Measurements from ENCODE around the gene ZXDA. TPM values are rescaled to one million over a fixed set of nuclear protein-coding genes. Genes with fewer than 3 reads are reported as not detected.

Gene ZXDA
- total RNA-seq, 1 experiment from 2014 or later, result not detected

GRCh38 chrX:57930051-57930450 is 19.8 kb upstream of the ZXDA start:
- H3K14ac ChIP-seq (ENCODE audit: insufficient read depth, low read length), result no peak overlapping the region
- H3T11ph ChIP-seq (ENCODE audit: low read length), result no peak overlapping the region
- H4K20me1 ChIP-seq (ENCODE audit: control insufficient read depth, insufficient read depth, insufficient read length), result no peaks in the 10 kb centered on the region
- H3K27ac ChIP-seq (ENCODE audit: insufficient read length, low read depth, low read length), result no peak overlapping the region
- no peak overlapping the region for H3K4me2 ChIP-seq (ENCODE audit: insufficient read depth, insufficient read length, low read length)
- no peak overlapping the region for H4K8ac ChIP-seq (replicated peaks; ENCODE audit: insufficient read length, low read depth, low read length)
- H3K9ac ChIP-seq (ENCODE audit: extremely low read depth, insufficient read length, low read length), result no peak overlapping the region
- no peak overlapping the region for H3K56ac ChIP-seq (ENCODE audit: insufficient read length, low read depth, low read length)
- no peak overlapping the region for H4K5ac ChIP-seq (ENCODE audit: insufficient read length, low read depth, low read length)
- no peak overlapping the region for H2AK5ac ChIP-seq (ENCODE audit: insufficient read length, low read length)
- peaks cover 94 to 99% of the 10 kb centered on the region in 2 experiments for H3K9me3 Mint-ChIP-seq
- H3K79me2 ChIP-seq (ENCODE audit: insufficient read depth, low read length), result no peaks in the 10 kb centered on the region
- no peaks in the 10 kb centered on the region for H3K27me3 ChIP-seq (ENCODE audit: insufficient read depth, low read length)
- no peak overlapping the region for H2BK20ac ChIP-seq (ENCODE audit: low read depth, low read length, poor library complexity, severe bottlenecking)
- H3K4me1 Mint-ChIP-seq, result no peaks in the 10 kb centered on the region
- no peaks in the 10 kb centered on the region for H3K79me1 ChIP-seq (ENCODE audit: insufficient read depth, low read depth, low read length, poor library complexity, severe bottlenecking)
- no peak for TF ChIP-seq CTCF (conservative IDR thresholded peaks at IDR 0.05)
- H2BK15ac ChIP-seq (ENCODE audit: low read depth, low read length), result no peak overlapping the region
- no peak overlapping the region for H3K27ac Mint-ChIP-seq
- H4K91ac ChIP-seq (ENCODE audit: insufficient read length, low read depth, low read length), result no peak overlapping the region
- H3K27me3 Mint-ChIP-seq (ENCODE audit: low read depth), result peaks cover 2% of the 10 kb centered on the region
- H2BK120ac ChIP-seq (ENCODE audit: low read depth, low read length, poor library complexity, severe bottlenecking), result no peak overlapping the region
- H2AFZ ChIP-seq (ENCODE audit: low read length), result no peak overlapping the region
- DNase-seq, result no peak
- no peaks in the 10 kb centered on the region for H3K23me2 ChIP-seq (ENCODE audit: insufficient read length, low read depth, low read length, poor library complexity, severe bottlenecking)
- H3K4me1 ChIP-seq (ENCODE audit: insufficient read depth, low read length), result no peaks in the 10 kb centered on the region
- peaks cover 80% of the 10 kb centered on the region for H3K9me3 ChIP-seq (ENCODE audit: control insufficient read depth, low read depth, low read length)
- peaks cover 2 to 16% (median 7%) of the 10 kb centered on the region in 3 experiments for H3K36me3 Mint-ChIP-seq (ENCODE audit: insufficient read depth in 1 of 3, low read depth in 3 of 3)
- no peak overlapping the region for H3K4me3 Mint-ChIP-seq
- WGBS (ENCODE audit: extremely low coverage, insufficient read length, low lambda C conversion rate), result no CpG with 5 or more reads among the region's 3 CpGs
- no peak overlapping the region for H2BK5ac ChIP-seq (ENCODE audit: insufficient read length, low read length)
- no peak overlapping the region for H3K23ac ChIP-seq (ENCODE audit: insufficient read length, low read depth, low read length)
- H3K4ac ChIP-seq (ENCODE audit: low read depth, low read length), result no peak overlapping the region
- no peak overlapping the region for H3K18ac ChIP-seq (ENCODE audit: insufficient read length, low read depth, low read length)
- H2BK12ac ChIP-seq (ENCODE audit: insufficient read length, low read depth, low read length), result no peak overlapping the region

Measured in H9 (cell line).